Fibroblast of lung (primary cell): ENCODE measurements around the gene BPHL. TPM values are rescaled to one million over a fixed set of nuclear protein-coding genes. Genes with fewer than 3 reads are reported as not detected.

ENCODE experiments used
- DNase-seq, 2 donors: peaks; one replicate each; pipeline versions ENCODE4 v3.0.0 to v3.0.0-alpha.2; 2010; ENCODE audit warnings: low read depth in 2 of 2
- H2AFZ ChIP-seq: 2 replicates; pipeline ENCODE4 v1.5.1; 2012; ENCODE audit warnings: low read length, control low read depth, inconsistent platforms
- H3K27ac ChIP-seq: 2 replicates; pipeline ENCODE4 v1.5.1; 2011; ENCODE audit warnings: low read length, control low read depth; ENCODE audit not compliant: insufficient read depth
- H3K27me3 ChIP-seq: 2 replicates; pipeline ENCODE4 v1.5.1; 2011; ENCODE audit warnings: mild to moderate bottlenecking, low read length; ENCODE audit not compliant: control insufficient read depth, insufficient read depth
- H3K36me3 ChIP-seq: 2 replicates; pipeline ENCODE4 v1.5.1; 2011; ENCODE audit warnings: low read length; ENCODE audit not compliant: control insufficient read depth, insufficient read depth
- H3K4me1 ChIP-seq: 2 replicates; pipeline ENCODE4 v1.5.1; 2011; ENCODE audit warnings: low read length; ENCODE audit not compliant: control insufficient read depth, insufficient read depth; ENCODE audit errors: extremely low read depth
- H3K4me2 ChIP-seq: 2 replicates; pipeline ENCODE4 v1.5.1; 2011; ENCODE audit warnings: low read length, control low read depth; ENCODE audit not compliant: insufficient read depth; ENCODE audit errors: extremely low read depth
- H3K4me3 ChIP-seq, 4 experiments: fragments of 200-600 bp in 1 of 4; sonication (generic) in 1 of 4; replicated peaks in 1 of 4; 2 replicates each; pipeline ENCODE4 v1.5.1; 2011 to 2016; ENCODE audit warnings: low read length in 4 of 4, low read depth in 3 of 4, mild to moderate bottlenecking in 3 of 4, control low read depth in 2 of 4, inconsistent platforms in 1 of 4, mixed read lengths in 1 of 4; ENCODE audit not compliant: insufficient read depth in 1 of 4; ENCODE audit errors: control extremely low read depth in 1 of 4
- H3K79me2 ChIP-seq: 2 replicates; pipeline ENCODE4 v1.5.1; 2012; ENCODE audit warnings: mild to moderate bottlenecking, low read length, inconsistent platforms; ENCODE audit not compliant: control insufficient read depth, insufficient read depth
- H3K9ac ChIP-seq: 2 replicates; pipeline ENCODE4 v1.5.1; 2011; ENCODE audit warnings: mild to moderate bottlenecking, low read length, control low read depth; ENCODE audit not compliant: insufficient read depth
- H3K9me3 ChIP-seq: 2 replicates; pipeline ENCODE4 v1.5.1; 2012; ENCODE audit warnings: low read depth, low read length; ENCODE audit not compliant: control insufficient read depth, insufficient read depth
- H4K20me1 ChIP-seq: 2 replicates; pipeline ENCODE4 v1.5.1; 2011; ENCODE audit warnings: low read length; ENCODE audit not compliant: control insufficient read depth, insufficient read depth; ENCODE audit errors: extremely low read depth
- CTCF ChIP-seq, 2 donors: IDR thresholded peaks in 1 of 2; conservative IDR thresholded peaks in 1 of 2; 1 replicate in 1 of 2; 2 replicates in 1 of 2; pipeline ENCODE4 v1.5.1; 2011 to 2012; ENCODE audit warnings: low read length in 2 of 2, control low read depth in 1 of 2, inconsistent platforms in 1 of 2, low read depth in 1 of 2, mild to moderate bottlenecking in 1 of 2
- EZH2 ChIP-seq: IDR thresholded peaks from 2 replicates; pipeline ENCODE4 v1.5.1; 2012; ENCODE audit warnings: low read length, control low read depth, mild to moderate bottlenecking; ENCODE audit errors: missing control alignments
- polyA plus RNA-seq, 2 donors: library from polyadenylated mRNA; depleted of rRNA in 1 of 2; stranded (reverse) in 1 of 2; unstranded in 1 of 2; fragments of >200 nt; gene quantifications; 2 replicates each; pipeline ENCODE4 v1.2.1, GENCODE V29; 2011 to 2012; ENCODE audit warnings: missing spikeins in 1 of 2
- total RNA-seq: library from RNA; depleted of rRNA; stranded (reverse); fragments of >200 nt; gene quantifications from 2 replicates; pipeline ENCODE4 v1.2.1, GENCODE V29; 2014

Gene BPHL
- total and polyA plus RNA-seq, 2 donors (not counting 1 experiment from before 2014, with no cell fraction given): 16.6 to 20.6 TPM

DNA sequence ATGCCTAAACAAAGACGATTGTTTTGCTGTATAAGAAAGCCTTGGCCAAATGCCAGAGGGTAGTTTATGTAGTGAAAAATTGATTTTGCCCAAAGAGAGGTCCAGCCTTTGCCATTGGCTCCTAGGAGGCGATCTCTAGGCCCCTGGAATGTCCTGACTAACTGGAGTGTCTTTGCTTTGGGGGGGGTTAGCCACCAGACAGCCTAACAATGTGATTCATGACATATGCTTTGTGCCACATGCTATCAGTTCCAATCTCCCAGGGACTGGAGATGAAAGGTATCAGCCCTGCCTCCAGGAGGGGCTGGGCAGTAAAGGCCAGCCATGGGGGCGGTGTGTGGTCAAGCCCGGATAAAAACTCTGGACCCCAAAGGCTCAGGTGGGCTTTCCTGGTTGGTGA, 71.5 kb downstream of the BPHL start:
- DNase-seq: no peak
- Histone ChIP-seq H3K4me1 (no peaks in the 10 kb centered on the region), H3K9ac (no peak overlapping the region), H3K79me2 (no peaks in the 10 kb centered on the region), H3K9me3 (no peaks in the 10 kb centered on the region), H3K36me3 (no peaks in the 10 kb centered on the region), H3K4me3 (no peak overlapping the region), H3K27me3 (peaks cover 5% of the 10 kb centered on the region), H3K4me2 (no peak overlapping the region), H4K20me1 (no peaks in the 10 kb centered on the region), H2AFZ (no peak overlapping the region), H3K27ac (no peak overlapping the region)
- TF ChIP-seq CTCF (conservative IDR thresholded peaks at IDR 0.05 in 1 of 2, IDR thresholded peaks at IDR 0.05 in 1 of 2; ENCODE audit: low read depth in 1 of 2, low read length in 2 of 2) (no peak), EZH2 (no peak)

GRCh38 chr6:3190779-3191178, 72.3 kb downstream of the BPHL start:
- H2AFZ ChIP-seq: no peak overlapping the region
- H4K20me1 ChIP-seq: no peaks in the 10 kb centered on the region
- H3K27me3 ChIP-seq: peaks cover 5% of the 10 kb centered on the region
- no peaks in the 10 kb centered on the region for H3K36me3 ChIP-seq
- H3K4me1 ChIP-seq: no peaks in the 10 kb centered on the region
- H3K9ac ChIP-seq: no peak overlapping the region
- H3K79me2 ChIP-seq: no peaks in the 10 kb centered on the region
- H3K4me3 ChIP-seq: no peak overlapping the region
- H3K27ac ChIP-seq: no peak overlapping the region
- no peak overlapping the region for H3K4me2 ChIP-seq
- no peaks in the 10 kb centered on the region for H3K9me3 ChIP-seq
- DNase-seq: no peak
- TF ChIP-seq EZH2: no peak
- TF ChIP-seq CTCF (conservative IDR thresholded peaks at IDR 0.05 in 1 of 2, IDR thresholded peaks at IDR 0.05 in 1 of 2; ENCODE audit: low read depth in 1 of 2, low read length in 2 of 2): no peak

GRCh38 chr6:3193102-3193849, 74.8 kb downstream of the BPHL start:
- no peak overlapping the region for H2AFZ ChIP-seq

More at GRCh38 chr6:3193102-3193849, 74.8 kb downstream of the BPHL start:
- H3K9me3 ChIP-seq: no peaks in the 10 kb centered on the region
- DNase-seq: no peak
- H3K27me3 ChIP-seq: no peaks in the 10 kb centered on the region
- no peak for TF ChIP-seq EZH2
- TF ChIP-seq CTCF (conservative IDR thresholded peaks at IDR 0.05 in 1 of 2, IDR thresholded peaks at IDR 0.05 in 1 of 2; ENCODE audit: low read depth in 1 of 2, low read length in 2 of 2): no peak
- no peaks in the 10 kb centered on the region for H3K36me3 ChIP-seq
- no peak overlapping the region for H3K4me2 ChIP-seq
- no peaks in the 10 kb centered on the region for H4K20me1 ChIP-seq
- no peaks in the 10 kb centered on the region for H3K79me2 ChIP-seq
- H3K4me3 ChIP-seq: no peak overlapping the region
- no peak overlapping the region for H3K9ac ChIP-seq
- H3K4me1 ChIP-seq: no peaks in the 10 kb centered on the region
- H3K27ac ChIP-seq: no peak overlapping the region
